Measurements from ENCODE around the gene MPND.
A peak's percentile ranks its signal among the peaks of the same experiment; 100 is the strongest.

Gene MPND

GRCh38 chr19:4371247-4372164, 28.1 kb downstream of the MPND start:
- H3K4me3 ChIP-seq (ENCODE audit: low read depth, low read length), result no peak overlapping the region
- POLR2A ChIA-PET, result no interaction called here
- no peak overlapping the region for H3K27ac ChIP-seq (ENCODE audit: extremely low read depth, low read depth, low read length)
- CTCF ChIA-PET, result interaction anchor here (0.6 kb wide), 1 partner anchor 205 kb away, joined by 3 read pairs; no protein-coding TSS in a partner anchor
- peaks cover 0 to 15% of the 10 kb centered on the region in 2 experiments; a peak in 2 of 3 replicates for H3K36me3 ChIP-seq (ENCODE audit: control insufficient read depth in 2 of 2, insufficient read depth in 1 of 2, low read length in 2 of 2)
- H3K9me3 ChIP-seq (ENCODE audit: control insufficient read depth, insufficient read depth, low read depth, low read length), result no peaks in the 10 kb centered on the region
- H3K4me1 ChIP-seq (ENCODE audit: control insufficient read depth, insufficient read depth, low read length), result peaks cover 14% of the 10 kb centered on the region
- peak; percentile 74; the same call in 1 of the 2 replicates for TF ChIP-seq ZNF600 (tag by site-specific recombination; IDR thresholded peaks at IDR 0.05)
- no peak for TF ChIP-seq ZNF292 (tag by site-specific recombination; IDR thresholded peaks at IDR 0.05; ENCODE audit: borderline replicate concordance, low read depth)
- TF ChIP-seq ZNF350 (tag by site-specific recombination; IDR thresholded peaks at IDR 0.05), result no peak
- TF ChIP-seq ZIC2 (tag by site-specific recombination; IDR thresholded peaks at IDR 0.05), result peak; percentile 53; the same call in 1 of the 2 replicates
- no peak for TF ChIP-seq ZFP69B (tag by site-specific recombination; IDR thresholded peaks at IDR 0.05)
- no peak for TF ChIP-seq ZNF585B (tag by site-specific recombination; IDR thresholded peaks at IDR 0.05)
- TF ChIP-seq ZNF114 (tag by site-specific recombination; IDR thresholded peaks at IDR 0.05), result no peak
- no peak for TF ChIP-seq ZNF48 (tag by site-specific recombination; IDR thresholded peaks at IDR 0.05)
- TF ChIP-seq ZBTB17 (tag by site-specific recombination; IDR thresholded peaks at IDR 0.05), result no peak
- TF ChIP-seq ZNF623 (tag by site-specific recombination; IDR thresholded peaks at IDR 0.05), result no peak
- no peak for TF ChIP-seq ZNF24 (tag by site-specific recombination; IDR thresholded peaks at IDR 0.05)
- no peak for TF ChIP-seq ZBTB44 (tag by site-specific recombination; IDR thresholded peaks at IDR 0.05)
- TF ChIP-seq ZNF596 (tag by site-specific recombination; IDR thresholded peaks at IDR 0.05), result no peak
- no peak for TF ChIP-seq KLF1 (tag by site-specific recombination; IDR thresholded peaks at IDR 0.05)
- no peak for TF ChIP-seq ZNF513 (tag by site-specific recombination; IDR thresholded peaks at IDR 0.05)
- TF ChIP-seq ZNF121 (tag by site-specific recombination; IDR thresholded peaks at IDR 0.05), result 0 out of 2 replicates have a peak, but pooled peaks have one; percentile 64
- no peak for TF ChIP-seq ZNF146 (tag by site-specific recombination; IDR thresholded peaks at IDR 0.05)
- no peak for TF ChIP-seq ZNF18 (tag by site-specific recombination; IDR thresholded peaks at IDR 0.05)
- TF ChIP-seq SETDB1 (IDR thresholded peaks at IDR 0.05; ENCODE audit: insufficient read length, low read length), result no peak
- no peak for TF ChIP-seq GLI2 (tag by site-specific recombination; IDR thresholded peaks at IDR 0.05; ENCODE audit: borderline replicate concordance, low read depth)
- no peak for TF ChIP-seq ZNF169 (tag by site-specific recombination; IDR thresholded peaks at IDR 0.05)
- TF ChIP-seq ZNF571 (tag by site-specific recombination; IDR thresholded peaks at IDR 0.05), result no peak
- TF ChIP-seq MZF1 (tag by site-specific recombination; IDR thresholded peaks at IDR 0.05; ENCODE audit: borderline replicate concordance), result no peak
- no peak for TF ChIP-seq YY2 (tag by site-specific recombination; IDR thresholded peaks at IDR 0.05)
- no peak for TF ChIP-seq ZNF2 (tag by site-specific recombination; IDR thresholded peaks at IDR 0.05)
- no peak for TF ChIP-seq ZNF211 (tag by site-specific recombination; IDR thresholded peaks at IDR 0.05; ENCODE audit: low read depth)
- TF ChIP-seq ZNF645 (tag by site-specific recombination; IDR thresholded peaks at IDR 0.05), result no peak
- TF ChIP-seq ATF2 (tag by site-specific recombination; IDR thresholded peaks at IDR 0.05; ENCODE audit: low read depth), result no peak

Data from HEK293 (cell line).